WTC11 (cell line): Measurements from ENCODE around the gene MUC4. TPM values are rescaled to one million over a fixed set of nuclear protein-coding genes. Genes with fewer than 3 reads are reported as not detected.

Experiments used
- ATAC-seq: fragments of 200-7000 bp; cut with Tn5 transposase; 2 replicates; pipeline ENCODE4 v1.10.0; 2021; ENCODE audit warnings: mild to moderate bottlenecking, moderate library complexity
- CTCF ChIA-PET: fragments of 300-600 bp; sonication (Branson Sonifier 250); formaldehyde crosslinking; loops from one replicate; lab custom pipeline; 2021; ENCODE audit warnings: antibody characterized with exemption; lab: Charles Lee
- POLR2A ChIA-PET: fragments of 350-600 bp; sonication (Branson Sonifier 250); formaldehyde crosslinking; loops from one replicate; lab custom pipeline; 2021; ENCODE audit warnings: antibody characterized with exemption; lab: Charles Lee
- DNase-seq: peaks from one replicate; pipeline ENCODE4 v3.0.0; 2021; ENCODE audit warnings: low spot score
- H3K27ac Mint-ChIP-seq: 2 replicates; pipeline ENCODE4 v1.8.0; 2021; ENCODE audit warnings: mixed read lengths
- H3K27me3 Mint-ChIP-seq: 2 replicates; pipeline ENCODE4 v1.8.0; 2021; ENCODE audit warnings: low read depth, mild to moderate bottlenecking, moderate library complexity, mixed read lengths
- H3K36me3 Mint-ChIP-seq: 2 replicates; pipeline ENCODE4 v1.8.0; 2021; ENCODE audit warnings: mixed read lengths
- H3K4me1 Mint-ChIP-seq: 2 replicates; pipeline ENCODE4 v1.8.0; 2022; ENCODE audit warnings: mixed read lengths
- H3K4me3 Mint-ChIP-seq: 2 replicates; pipeline ENCODE4 v1.8.0; 2021; ENCODE audit warnings: mild to moderate bottlenecking, moderate library complexity, mixed read lengths
- H3K9me3 Mint-ChIP-seq: 2 replicates; pipeline ENCODE4 v1.8.0; 2021; ENCODE audit warnings: mixed read lengths
- CDX4 ChIP-seq: fragments of 250-450 bp; sonication (Bioruptor Pico); IDR thresholded peaks from 2 replicates; pipeline ENCODE4 v1.9.0; 2021; ENCODE audit warnings: moderate library complexity, mild to moderate bottlenecking, inconsistent platforms, borderline replicate concordance
- CREM ChIP-seq: sonication (generic); formaldehyde crosslinking; IDR thresholded peaks from 2 replicates; pipeline ENCODE4 v1.8.1; 2022; ENCODE audit warnings: mild to moderate bottlenecking, missing genetic modification reagents, moderate library complexity
- E2F4 ChIP-seq: sonication (generic); formaldehyde crosslinking; IDR thresholded peaks from 2 replicates; pipeline ENCODE4 v1.8.1; 2022; ENCODE audit warnings: low read depth, mild to moderate bottlenecking, moderate library complexity, missing genetic modification reagents, borderline replicate concordance
- E2F5 ChIP-seq: sonication (generic); formaldehyde crosslinking; IDR thresholded peaks from 2 replicates; pipeline ENCODE4 v1.8.1; 2022; ENCODE audit warnings: mild to moderate bottlenecking, moderate library complexity, missing genetic modification reagents
- ESRRA ChIP-seq: sonication (generic); formaldehyde crosslinking; IDR thresholded peaks from 2 replicates; pipeline ENCODE4 v1.8.1; 2022; ENCODE audit warnings: mild to moderate bottlenecking, missing genetic modification reagents, borderline replicate concordance
- JAZF1 ChIP-seq: fragments of 250-450 bp; sonication (Bioruptor Pico); IDR thresholded peaks from 2 replicates; pipeline ENCODE4 v1.9.0; 2021; ENCODE audit warnings: moderate library complexity, mild to moderate bottlenecking, inconsistent platforms
- NFE2L1 ChIP-seq: sonication (generic); formaldehyde crosslinking; IDR thresholded peaks from 2 replicates; pipeline ENCODE4 v1.8.1; 2023; ENCODE audit warnings: missing genetic modification reagents
- PRDM15 ChIP-seq: sonication (generic); formaldehyde crosslinking; IDR thresholded peaks from 2 replicates; pipeline ENCODE4 v1.8.0; 2022; ENCODE audit warnings: missing genetic modification reagents
- PRRX2 ChIP-seq: fragments of 250-450 bp; sonication (Bioruptor Pico); IDR thresholded peaks from 2 replicates; pipeline ENCODE4 v1.8.0; 2021; ENCODE audit warnings: mild to moderate bottlenecking
- RELA ChIP-seq: sonication (generic); formaldehyde crosslinking; IDR thresholded peaks from 2 replicates; pipeline ENCODE4 v1.8.1; 2022; ENCODE audit warnings: missing genetic modification reagents, mild to moderate bottlenecking, borderline replicate concordance
- RORB ChIP-seq: fragments of 250-450 bp; sonication (Bioruptor Pico); IDR thresholded peaks from 2 replicates; pipeline ENCODE4 v1.9.0; 2021; ENCODE audit warnings: mild to moderate bottlenecking
- SP1 ChIP-seq: sonication (generic); formaldehyde crosslinking; conservative IDR thresholded peaks from 2 replicates; pipeline ENCODE4 v1.8.1; 2022; ENCODE audit warnings: missing genetic modification reagents
- ZNF263 ChIP-seq: sonication (generic); formaldehyde crosslinking; IDR thresholded peaks from 2 replicates; pipeline ENCODE4 v1.8.1; 2022; ENCODE audit warnings: low read depth, mild to moderate bottlenecking, moderate library complexity, missing genetic modification reagents
- ZNF396 ChIP-seq: fragments of 250-450 bp; sonication (Bioruptor Pico); IDR thresholded peaks from 2 replicates; pipeline ENCODE4 v1.8.0; 2021; ENCODE audit warnings: mild to moderate bottlenecking, moderate library complexity, borderline replicate concordance
- ZSCAN18 ChIP-seq: fragments of 250-450 bp; sonication (Bioruptor Pico); IDR thresholded peaks from 2 replicates; pipeline ENCODE4 v2.1.2; 2022; ENCODE audit warnings: mild to moderate bottlenecking, moderate library complexity
- total RNA-seq: library from RNA; stranded (reverse); gene quantifications from 3 replicates; pipeline ENCODE4 v1.2.3, GENCODE V29; 2021
- TF ChIP-seq, protein P1 (sequence below): sonication (generic); formaldehyde crosslinking; IDR thresholded peaks from 2 replicates; pipeline ENCODE4 v1.8.0; 2023; ENCODE audit warnings: missing genetic modification reagents, mild to moderate bottlenecking, borderline replicate concordance

The MUC4 gene
- total RNA-seq, 1 experiment from 2014 or later: 2.1 TPM

DNA sequence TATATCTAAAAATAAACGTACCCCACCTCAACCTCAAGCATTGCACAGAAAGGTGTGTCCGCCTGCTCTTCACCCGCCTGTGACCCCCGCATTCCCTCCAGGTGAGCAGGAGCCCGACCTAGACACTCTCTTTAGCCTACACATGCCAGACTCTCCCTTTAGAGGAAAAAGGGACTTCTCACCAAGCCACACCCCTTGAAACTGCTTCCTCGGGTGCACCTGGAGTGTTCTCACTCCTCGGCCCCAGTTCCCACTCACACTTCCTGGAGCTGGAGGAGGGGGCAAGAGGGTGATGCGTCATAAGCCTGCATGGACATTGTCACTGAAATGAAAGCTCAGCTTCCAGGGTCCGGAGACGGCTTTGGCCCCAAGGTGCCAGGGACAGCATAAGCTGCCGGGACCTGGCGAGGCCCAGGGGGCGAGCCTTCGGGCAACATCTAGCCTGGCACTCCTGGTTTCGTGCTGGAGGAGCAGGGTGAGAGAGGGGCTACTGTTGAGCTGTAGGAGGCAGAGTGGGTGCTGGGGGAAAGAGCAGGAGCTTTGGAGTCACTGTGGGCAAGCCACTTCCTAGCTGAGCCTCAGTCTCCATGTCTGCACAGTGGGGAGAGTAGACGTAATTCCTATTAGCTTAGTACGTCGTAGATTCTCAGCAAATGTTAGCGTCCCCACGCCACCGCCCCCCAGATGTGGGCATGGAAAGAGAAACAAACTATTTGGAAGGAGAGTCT is 9.8 kb upstream of the MUC4 start (continued):
- TF ChIP-seq ZNF396 (CRISPR knock-in tag) (no peak), PRRX2 (no peak), NFE2L1 (no peak)
- TF ChIP-seq, all 79 proteins: peak for 0

DNA sequence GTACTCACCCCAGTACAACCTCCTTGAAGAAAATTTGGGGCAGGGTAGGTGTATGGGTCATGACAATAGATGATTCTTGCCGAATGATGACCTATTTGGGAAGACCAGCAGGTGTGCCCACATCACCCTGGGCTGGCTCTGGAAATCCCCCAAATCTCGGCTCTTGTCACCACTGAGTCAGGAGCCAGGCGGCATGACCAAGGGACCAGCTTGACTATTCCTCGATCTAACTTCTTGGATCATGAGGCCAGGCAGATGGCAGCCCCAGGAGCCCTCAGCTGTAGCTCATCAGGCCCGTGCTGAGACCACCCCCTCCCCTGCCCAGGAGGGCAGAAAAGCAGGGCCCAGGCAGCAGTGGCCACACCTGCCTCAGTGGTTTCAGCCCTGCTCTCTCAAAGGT is 9.2 kb upstream of the MUC4 start:
- DNase-seq: no peak
- ChIA-PET POLR2A (no interaction called here), CTCF (no interaction called here)
- no peaks in the 10 kb centered on the region for H3K9me3 Mint-ChIP-seq
- no peaks in the 10 kb centered on the region for H3K27me3 Mint-ChIP-seq
- no peak overlapping the region for H3K4me3 Mint-ChIP-seq
- ATAC-seq: no peak
- H3K36me3 Mint-ChIP-seq: no peaks in the 10 kb centered on the region
- H3K4me1 Mint-ChIP-seq: peaks cover 6% of the 10 kb centered on the region; the same call in 1 of the 2 replicates
- no peak overlapping the region for H3K27ac Mint-ChIP-seq
- TF ChIP-seq, protein P1, sequence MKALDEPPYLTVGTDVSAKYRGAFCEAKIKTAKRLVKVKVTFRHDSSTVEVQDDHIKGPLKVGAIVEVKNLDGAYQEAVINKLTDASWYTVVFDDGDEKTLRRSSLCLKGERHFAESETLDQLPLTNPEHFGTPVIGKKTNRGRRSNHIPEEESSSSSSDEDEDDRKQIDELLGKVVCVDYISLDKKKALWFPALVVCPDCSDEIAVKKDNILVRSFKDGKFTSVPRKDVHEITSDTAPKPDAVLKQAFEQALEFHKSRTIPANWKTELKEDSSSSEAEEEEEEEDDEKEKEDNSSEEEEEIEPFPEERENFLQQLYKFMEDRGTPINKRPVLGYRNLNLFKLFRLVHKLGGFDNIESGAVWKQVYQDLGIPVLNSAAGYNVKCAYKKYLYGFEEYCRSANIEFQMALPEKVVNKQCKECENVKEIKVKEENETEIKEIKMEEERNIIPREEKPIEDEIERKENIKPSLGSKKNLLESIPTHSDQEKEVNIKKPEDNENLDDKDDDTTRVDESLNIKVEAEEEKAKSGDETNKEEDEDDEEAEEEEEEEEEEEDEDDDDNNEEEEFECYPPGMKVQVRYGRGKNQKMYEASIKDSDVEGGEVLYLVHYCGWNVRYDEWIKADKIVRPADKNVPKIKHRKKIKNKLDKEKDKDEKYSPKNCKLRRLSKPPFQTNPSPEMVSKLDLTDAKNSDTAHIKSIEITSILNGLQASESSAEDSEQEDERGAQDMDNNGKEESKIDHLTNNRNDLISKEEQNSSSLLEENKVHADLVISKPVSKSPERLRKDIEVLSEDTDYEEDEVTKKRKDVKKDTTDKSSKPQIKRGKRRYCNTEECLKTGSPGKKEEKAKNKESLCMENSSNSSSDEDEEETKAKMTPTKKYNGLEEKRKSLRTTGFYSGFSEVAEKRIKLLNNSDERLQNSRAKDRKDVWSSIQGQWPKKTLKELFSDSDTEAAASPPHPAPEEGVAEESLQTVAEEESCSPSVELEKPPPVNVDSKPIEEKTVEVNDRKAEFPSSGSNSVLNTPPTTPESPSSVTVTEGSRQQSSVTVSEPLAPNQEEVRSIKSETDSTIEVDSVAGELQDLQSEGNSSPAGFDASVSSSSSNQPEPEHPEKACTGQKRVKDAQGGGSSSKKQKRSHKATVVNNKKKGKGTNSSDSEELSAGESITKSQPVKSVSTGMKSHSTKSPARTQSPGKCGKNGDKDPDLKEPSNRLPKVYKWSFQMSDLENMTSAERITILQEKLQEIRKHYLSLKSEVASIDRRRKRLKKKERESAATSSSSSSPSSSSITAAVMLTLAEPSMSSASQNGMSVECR (CRISPR knock-in tag): no peak
- TF ChIP-seq SP1 (CRISPR knock-in tag): no peak
- no peak for TF ChIP-seq RELA (CRISPR knock-in tag)
- TF ChIP-seq RORB (CRISPR knock-in tag): no peak
- no peak for TF ChIP-seq E2F5 (CRISPR knock-in tag)
- no peak for TF ChIP-seq ESRRA
- TF ChIP-seq ZNF263 (CRISPR knock-in tag): no peak
- TF ChIP-seq ZSCAN18: no peak
- TF ChIP-seq CREM: no peak
- no peak for TF ChIP-seq E2F4 (CRISPR knock-in tag)
- TF ChIP-seq PRDM15 (CRISPR knock-in tag): no peak
- no peak for TF ChIP-seq CDX4
- TF ChIP-seq JAZF1 (CRISPR knock-in tag): no peak
- TF ChIP-seq, all 79 proteins: peak for 0
